ENCODE measurements around the gene IFNA2. TPM values are rescaled to one million over a fixed set of nuclear protein-coding genes. Genes with fewer than 3 reads are reported as not detected.

Gene IFNA2
- total RNA-seq, 4 donors from 2014 or later = not detected

- H3K4me3 ChIP-seq (ENCODE audit: low read depth, poor library complexity, severe bottlenecking) = no peak overlapping the region
- WGBS, 2 donors = 43 to 51% methylated on average over 5 of the region's 5 CpGs
- intact Hi-C loops (cut with DNase I; ENCODE audit: low total_unique reads) = no loop called here
- DNase-seq (ENCODE audit: low spot score in 2 of 2) = no peak
- TF ChIP-seq CTCF (IDR thresholded peaks at IDR 0.05) = no peak
- no peak for TF ChIP-seq POLR2A (IDR thresholded peaks at IDR 0.05)
These were observed 30.5 kb upstream of the IFNA2 start for GRCh38 chr9:21415493-21416267.

DNA sequence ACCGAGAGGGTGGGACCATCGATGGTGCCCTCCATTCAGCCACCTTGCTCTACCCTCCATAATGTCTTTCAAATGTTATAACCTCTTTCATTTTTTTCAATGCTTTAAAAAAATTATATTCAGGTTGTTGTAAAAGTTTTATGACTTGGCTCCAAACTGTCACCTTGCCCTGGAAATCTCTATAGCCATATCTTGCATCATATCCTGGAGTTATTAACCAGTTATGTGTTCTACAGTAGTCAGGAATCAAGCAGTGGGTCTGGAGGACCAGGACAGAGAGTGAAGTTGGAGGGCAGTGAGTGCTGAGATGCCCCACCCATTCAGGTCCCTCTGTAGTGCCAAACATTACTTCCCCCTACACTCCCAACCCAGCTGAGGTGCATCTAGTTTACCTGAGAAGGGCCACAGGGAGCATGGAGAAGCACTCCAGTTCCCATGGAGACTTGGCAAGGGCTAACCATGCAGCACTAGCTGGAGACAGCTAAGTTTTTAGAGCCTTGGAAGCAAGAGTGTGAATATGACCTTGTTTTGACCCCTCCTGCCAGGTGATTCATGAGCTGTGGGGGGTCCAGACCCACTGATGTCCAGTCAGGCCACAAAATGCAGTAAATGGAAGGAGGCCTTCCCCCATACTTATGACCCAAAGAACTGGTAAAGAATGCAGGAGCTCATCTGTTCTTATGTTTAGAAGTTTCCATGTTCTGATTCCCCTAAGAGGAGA is 29.2 kb upstream of the IFNA2 start:
- WGBS, 2 donors = 96 to 100% methylated on average over 2 of the region's 2 CpGs
- TF ChIP-seq POLR2A (IDR thresholded peaks at IDR 0.05) = no peak
- no peak for TF ChIP-seq CTCF (IDR thresholded peaks at IDR 0.05)
- intact Hi-C loops (cut with DNase I; ENCODE audit: low total_unique reads) = no loop called here
- DNase-seq (ENCODE audit: low spot score in 2 of 2) = no peak
- no peak overlapping the region for H3K4me3 ChIP-seq (ENCODE audit: low read depth, poor library complexity, severe bottlenecking)

- no peak overlapping the region for H3K4me3 ChIP-seq (ENCODE audit: low read depth, poor library complexity, severe bottlenecking)
- intact Hi-C loops (cut with DNase I; ENCODE audit: low total_unique reads) = no loop called here
- no peak for DNase-seq (ENCODE audit: low spot score in 2 of 2)
- TF ChIP-seq POLR2A (IDR thresholded peaks at IDR 0.05) (no peak), CTCF (IDR thresholded peaks at IDR 0.05) (no peak)
- WGBS, 2 donors = 65 to 78% methylated on average over 5 of the region's 5 CpGs
These were observed 28.4 kb upstream of the IFNA2 start for GRCh38 chr9:21413624-21414023.

GRCh38 chr9:21413151-21413550 is 28.0 kb upstream of the IFNA2 start:
- WGBS, 2 donors = 87 to 89% methylated on average over 4 of the region's 4 CpGs
- DNase-seq (ENCODE audit: low spot score in 2 of 2) = no peak
- no peak overlapping the region for H3K4me3 ChIP-seq (ENCODE audit: low read depth, poor library complexity, severe bottlenecking)
- intact Hi-C loops (cut with DNase I; ENCODE audit: low total_unique reads) = no loop called here
- TF ChIP-seq POLR2A (IDR thresholded peaks at IDR 0.05) (no peak), CTCF (IDR thresholded peaks at IDR 0.05) (no peak)

- no peak for DNase-seq (ENCODE audit: low spot score in 2 of 2)
- H3K4me3 ChIP-seq (ENCODE audit: low read depth, poor library complexity, severe bottlenecking) = no peak overlapping the region
- no peak for TF ChIP-seq CTCF (IDR thresholded peaks at IDR 0.05)
- no peak for TF ChIP-seq POLR2A (IDR thresholded peaks at IDR 0.05)
- intact Hi-C loops (cut with DNase I; ENCODE audit: low total_unique reads) = no loop called here
These were observed 26.9 kb upstream of the IFNA2 start for GRCh38 chr9:21412107-21412506.
